ENCODE data around the gene PBX1. TPM values are rescaled to one million over a fixed set of nuclear protein-coding genes. Genes with fewer than 3 reads are reported as not detected.

The PBX1 gene
- total and polyA plus RNA-seq, 7 donors = 6.7 to 168 (median 118) TPM

- peaks cover 0 to 54% (median 37%) of the 10 kb centered on the region in 4 donors for H3K4me1 ChIP-seq
- peak overlapping the region; percentile 67 to 90 (median 84) for H3K4me3 ChIP-seq
- WGBS, 2 donors = 62 to 65% methylated on average over 2 of the region's 2 CpGs
- no peaks in the 10 kb centered on the region for H3K36me3 ChIP-seq
- no peak for DNase-seq
- H3K9me3 ChIP-seq = no peaks in the 10 kb centered on the region
- no peaks in the 10 kb centered on the region for H3K27me3 ChIP-seq
- intact Hi-C loops (cut with DNase I) = loop anchor here (1.0 to 10.0 kb wide), 3 partner anchors 50 to 1031 kb away; no protein-coding TSS in a partner anchor
- TF ChIP-seq CTCF (IDR thresholded peaks at IDR 0.05) (no peak), EP300 (IDR thresholded peaks at IDR 0.05) (no peak), POLR2A (IDR thresholded peaks at IDR 0.05) (no peak)
- H3K27ac ChIP-seq = peak overlapping the region; percentile 82 to 94 (median 88)
These were observed 6.4 kb downstream of the PBX1 start for GRCh38 chr1:164565357-164565756.

- no peak for TF ChIP-seq POLR2AphosphoS5 (IDR thresholded peaks at IDR 0.05)
- TF ChIP-seq EP300 (IDR thresholded peaks at IDR 0.05) = no peak
- TF ChIP-seq CTCF (IDR thresholded peaks at IDR 0.05) = no peak
- TF ChIP-seq POLR2A (IDR thresholded peaks at IDR 0.05) = no peak
- no peak for DNase-seq
- Histone ChIP-seq H3K27me3 (no peaks in the 10 kb centered on the region), H3K4me3 (no peak overlapping the region), H3K9me3 (no peaks in the 10 kb centered on the region), H3K27ac (peak overlapping the region in 3 of 4 donors; percentile 85 to 94 (median 90)), H3K4me1 (peaks cover 0 to 71% (median 48%) of the 10 kb centered on the region in 4 donors), H3K36me3 (no peaks in the 10 kb centered on the region)
- intact Hi-C loops (cut with DNase I) = loop anchor here (10.0 kb wide), 2 partner anchors 497 to 1033 kb away; no protein-coding TSS in a partner anchor
- 91 to 92% methylated on average over 4 of the region's 4 CpGs for WGBS, 2 donors
These were observed 8.8 kb downstream of the PBX1 start for GRCh38 chr1:164567774-164568173.

- Histone ChIP-seq H3K27me3 (no peaks in the 10 kb centered on the region), H3K9me3 (no peaks in the 10 kb centered on the region), H3K4me1 (peaks cover 0 to 85% (median 60%) of the 10 kb centered on the region in 4 donors), H3K36me3 (no peaks in the 10 kb centered on the region), H3K4me3 (no peak overlapping the region), H3K27ac (peak overlapping the region; percentile 54 to 94 (median 58))
- TF ChIP-seq POLR2AphosphoS5 (IDR thresholded peaks at IDR 0.05) = no peak
- WGBS, 2 donors = 77 to 91% methylated on average over 2 of the region's 2 CpGs
- DNase-seq = no peak
- intact Hi-C loops (cut with DNase I) = loop anchor here (10.0 kb wide), 2 partner anchors 496 to 1034 kb away; no protein-coding TSS in a partner anchor
These were observed 10.3 kb downstream of the PBX1 start for GRCh38 chr1:164569241-164569640.

- Histone ChIP-seq H3K4me3 (no peak overlapping the region), H3K27ac (peak overlapping the region; percentile 54 to 94 (median 58)), H3K27me3 (no peaks in the 10 kb centered on the region), H3K36me3 (no peaks in the 10 kb centered on the region), H3K9me3 (no peaks in the 10 kb centered on the region), H3K4me1 (peaks cover 0 to 91% (median 67%) of the 10 kb centered on the region in 4 donors)
- DNase-seq = no peak
- 88 to 94% methylated on average over 4 of the region's 4 CpGs for WGBS, 2 donors
- no peak for TF ChIP-seq CTCF (IDR thresholded peaks at IDR 0.05)
- no peak for TF ChIP-seq EP300 (IDR thresholded peaks at IDR 0.05)
- no peak for TF ChIP-seq POLR2AphosphoS5 (IDR thresholded peaks at IDR 0.05)
- no peak for TF ChIP-seq POLR2A (IDR thresholded peaks at IDR 0.05)
- intact Hi-C loops (cut with DNase I) = loop anchor here (10.0 kb wide), 2 partner anchors 495 to 1035 kb away; no protein-coding TSS in a partner anchor
These were observed 10.9 kb downstream of the PBX1 start for GRCh38 chr1:164569866-164570265.

- WGBS, 2 donors = 92 to 97% methylated on average over 3 of the region's 3 CpGs
These were observed 12.3 kb downstream of the PBX1 start for GRCh38 chr1:164571333-164571732.

More at GRCh38 chr1:164571333-164571732, 12.3 kb downstream of the PBX1 start:
- Histone ChIP-seq H3K9me3 (no peaks in the 10 kb centered on the region), H3K27ac (peak overlapping the region in 2 of 4 donors; percentile 3 to 94), H3K4me1 (peaks cover 0 to 91% (median 77%) of the 10 kb centered on the region in 4 donors), H3K36me3 (no peaks in the 10 kb centered on the region), H3K4me3 (no peak overlapping the region), H3K27me3 (no peaks in the 10 kb centered on the region)
- TF ChIP-seq CTCF (IDR thresholded peaks at IDR 0.05) (no peak), POLR2AphosphoS5 (IDR thresholded peaks at IDR 0.05) (no peak), POLR2A (IDR thresholded peaks at IDR 0.05) (no peak), EP300 (IDR thresholded peaks at IDR 0.05) (no peak)
- DNase-seq = no peak
- intact Hi-C loops (cut with DNase I) = no loop called here

Data from sigmoid colon (tissue), 7 donors.